GM23338 (cell line): ENCODE measurements around the gene RADIL. TPM values are rescaled to one million over a fixed set of nuclear protein-coding genes. Genes with fewer than 3 reads are reported as not detected.

ENCODE experiments used
- ATAC-seq: fragments of 200-7000 bp; cut with Tn5 transposase; 3 replicates; pipeline ENCODE4 v1.9.1; 2020
- DNase-seq: peaks from one replicate; pipeline ENCODE4 v3.0.0-alpha.2; 2015; ENCODE audit warnings: low spot score
- H2AFZ ChIP-seq: fragments of 200-600 bp; sonication (generic); 2 replicates; pipeline ENCODE4 v1.8.0; 2016; ENCODE audit warnings: antibody characterized with exemption, mild to moderate bottlenecking, moderate library complexity
- H3F3A ChIP-seq: fragments of 200-600 bp; sonication (generic); replicated peaks from 2 replicates; pipeline ENCODE4 v1.8.0; 2017; ENCODE audit warnings: antibody characterized with exemption, mixed run types, low read depth
- H3K27ac ChIP-seq: fragments of 200-600 bp; sonication (generic); 2 replicates; pipeline ENCODE4 v1.6.1; 2016; ENCODE audit warnings: low read depth
- H3K27me3 ChIP-seq: fragments of 200-600 bp; sonication (generic); 2 replicates; pipeline ENCODE4 v1.8.0; 2016; ENCODE audit warnings: mild to moderate bottlenecking, mixed run types, moderate library complexity; ENCODE audit not compliant: insufficient read depth
- H3K36me3 ChIP-seq: fragments of 200-600 bp; sonication (generic); 2 replicates; pipeline ENCODE4 v1.8.0; 2016; ENCODE audit warnings: mild to moderate bottlenecking; ENCODE audit not compliant: insufficient read depth
- H3K4me1 ChIP-seq: fragments of 200-600 bp; sonication (generic); 2 replicates; pipeline ENCODE4 v1.8.0; 2016; ENCODE audit warnings: mild to moderate bottlenecking, moderate library complexity; ENCODE audit not compliant: insufficient read depth
- H3K4me2 ChIP-seq: fragments of 200-600 bp; sonication (generic); 2 replicates; pipeline ENCODE4 v1.7.1; 2017; ENCODE audit warnings: mixed run types
- H3K4me3 ChIP-seq: fragments of 200-600 bp; sonication (generic); 2 replicates; pipeline ENCODE4 v1.6.1; 2016; ENCODE audit warnings: mixed run types
- H3K79me2 ChIP-seq: fragments of 200-600 bp; sonication (generic); replicated peaks from 2 replicates; pipeline ENCODE4 v1.8.0; 2017; ENCODE audit warnings: mild to moderate bottlenecking; ENCODE audit not compliant: insufficient read depth
- H3K9me2 ChIP-seq: fragments of 200-600 bp; sonication (generic); 2 replicates; pipeline ENCODE4 v1.8.0; 2017; ENCODE audit not compliant: insufficient read depth
- H4K20me1 ChIP-seq: fragments of 200-600 bp; sonication (generic); replicated peaks from 2 replicates; pipeline ENCODE4 v1.8.0; 2017; ENCODE audit warnings: mild to moderate bottlenecking; ENCODE audit not compliant: insufficient read depth
- H3K27ac Mint-ChIP-seq: 2 replicates; pipeline ENCODE4 v1.8.0; 2020; ENCODE audit warnings: inconsistent platforms, mild to moderate bottlenecking, moderate library complexity, mixed read lengths
- H3K27me3 Mint-ChIP-seq: 3 replicates; pipeline ENCODE4 v1.8.0; 2022; ENCODE audit warnings: low read depth, mild to moderate bottlenecking, moderate library complexity, mixed read lengths, inconsistent platforms; ENCODE audit not compliant: insufficient read depth, poor library complexity
- H3K36me3 Mint-ChIP-seq: 3 replicates; pipeline ENCODE4 v1.8.0; 2021; ENCODE audit warnings: low read depth, mild to moderate bottlenecking, inconsistent platforms, moderate library complexity, mixed read lengths
- H3K4me1 Mint-ChIP-seq: 3 replicates; pipeline ENCODE4 v1.8.0; 2020; ENCODE audit warnings: mild to moderate bottlenecking, inconsistent platforms, mixed read lengths
- H3K4me3 Mint-ChIP-seq: 3 replicates; pipeline ENCODE4 v1.8.0; 2021; ENCODE audit warnings: moderate library complexity, mild to moderate bottlenecking, inconsistent platforms, mixed read lengths
- H3K9me3 Mint-ChIP-seq: 3 replicates; pipeline ENCODE4 v1.8.0; 2020; ENCODE audit warnings: moderate library complexity, mild to moderate bottlenecking, inconsistent platforms, mixed read lengths
- CREB1 ChIP-seq: fragments of 250-450 bp; sonication (Bioruptor Pico); IDR thresholded peaks from 2 replicates; pipeline ENCODE4 v1.5.0; 2020; ENCODE audit warnings: low read depth, mild to moderate bottlenecking, moderate library complexity
- EZH2 ChIP-seq: fragments of 200-600 bp; sonication (generic); IDR thresholded peaks from one replicate; pipeline ENCODE4 v1.8.0; 2017; ENCODE audit warnings: antibody characterized with exemption, mild to moderate bottlenecking, low read depth; ENCODE audit not compliant: unreplicated experiment
- EZH2phosphoT487 ChIP-seq: fragments of 200-600 bp; sonication (generic); IDR thresholded peaks from one replicate; pipeline ENCODE4 v1.8.1; 2018; ENCODE audit warnings: antibody characterized with exemption; ENCODE audit not compliant: unreplicated experiment
- JUNB ChIP-seq: IDR thresholded peaks from one replicate; pipeline ENCODE4 v1.6.1; 2016; ENCODE audit warnings: antibody characterized with exemption; ENCODE audit not compliant: unreplicated experiment
- NANOG ChIP-seq: IDR thresholded peaks from 2 replicates; pipeline ENCODE4 v1.6.1; 2016; ENCODE audit warnings: antibody characterized with exemption, borderline replicate concordance
- STAT1 ChIP-seq: IDR thresholded peaks from one replicate; pipeline ENCODE4 v1.6.1; 2016; ENCODE audit warnings: antibody characterized with exemption; ENCODE audit not compliant: unreplicated experiment
- ZNF114 ChIP-seq: fragments of 250-450 bp; sonication (Bioruptor Pico); IDR thresholded peaks from 2 replicates; pipeline ENCODE4 v1.5.0; 2020; ENCODE audit warnings: mild to moderate bottlenecking, moderate library complexity
- ZNF331 ChIP-seq: fragments of 250-450 bp; sonication (Bioruptor Pico); IDR thresholded peaks from 2 replicates; pipeline ENCODE4 v1.5.0; 2020; ENCODE audit warnings: low read depth, mild to moderate bottlenecking, moderate library complexity
- polyA plus RNA-seq: library from polyadenylated mRNA; unstranded; fragments of >200 nt; fragmentation: Nextera tagmentation; extraction: Ambion mirVana; gene quantifications from 2 replicates; pipeline ENCODE4 v1.2.1, GENCODE V29; 2016
- total RNA-seq: library from RNA; depleted of rRNA; stranded (reverse); fragments of >200 nt; shearing (Covaris generic); gene quantifications from 2 replicates; pipeline ENCODE4 v1.2.3, GENCODE V29; 2014
- TF ChIP-seq, protein P1 (sequence below): IDR thresholded peaks from one replicate; pipeline ENCODE4 v1.6.1; 2018; ENCODE audit warnings: antibody characterized with exemption; ENCODE audit not compliant: unreplicated experiment
- TF ChIP-seq, protein P2 (sequence below): fragments of 250-450 bp; sonication (Bioruptor Pico); IDR thresholded peaks from 2 replicates; pipeline ENCODE4 v1.5.0; 2020; ENCODE audit warnings: mild to moderate bottlenecking, moderate library complexity
- TF ChIP-seq, protein P3 (sequence below), 2 experiments: fragments of 200-600 bp in 1 of 2; sonication (generic) in 1 of 2; conservative IDR thresholded peaks; 2 replicates each; pipeline versions ENCODE4 v1.5.1 to v1.6.1; 2016 to 2017; ENCODE audit warnings: antibody characterized with exemption in 2 of 2, low read depth in 2 of 2, mild to moderate bottlenecking in 2 of 2, moderate library complexity in 1 of 2

The RADIL gene
- total and polyA plus RNA-seq, 2 experiments from 2014 or later, result 4.3 to 9.8 TPM

DNA sequence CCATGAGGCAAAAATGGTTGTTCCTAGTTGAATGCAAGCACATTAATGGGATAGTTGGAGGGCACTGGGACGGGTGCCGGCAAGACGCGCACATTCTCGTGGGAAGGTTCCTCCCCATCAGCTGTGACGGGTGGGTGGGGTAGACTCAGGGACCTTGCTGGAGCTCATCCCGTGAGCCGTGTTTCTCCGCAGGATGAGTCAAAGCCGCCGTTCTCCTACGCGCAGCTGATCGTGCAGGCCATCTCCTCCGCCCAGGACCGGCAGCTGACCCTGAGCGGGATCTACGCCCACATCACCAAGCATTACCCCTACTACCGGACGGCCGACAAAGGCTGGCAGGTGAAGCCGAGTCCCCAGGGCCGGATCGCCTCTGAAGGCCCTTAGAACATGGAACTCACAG is 128.5 kb downstream of the RADIL start (continued):
- TF ChIP-seq, protein P1, sequence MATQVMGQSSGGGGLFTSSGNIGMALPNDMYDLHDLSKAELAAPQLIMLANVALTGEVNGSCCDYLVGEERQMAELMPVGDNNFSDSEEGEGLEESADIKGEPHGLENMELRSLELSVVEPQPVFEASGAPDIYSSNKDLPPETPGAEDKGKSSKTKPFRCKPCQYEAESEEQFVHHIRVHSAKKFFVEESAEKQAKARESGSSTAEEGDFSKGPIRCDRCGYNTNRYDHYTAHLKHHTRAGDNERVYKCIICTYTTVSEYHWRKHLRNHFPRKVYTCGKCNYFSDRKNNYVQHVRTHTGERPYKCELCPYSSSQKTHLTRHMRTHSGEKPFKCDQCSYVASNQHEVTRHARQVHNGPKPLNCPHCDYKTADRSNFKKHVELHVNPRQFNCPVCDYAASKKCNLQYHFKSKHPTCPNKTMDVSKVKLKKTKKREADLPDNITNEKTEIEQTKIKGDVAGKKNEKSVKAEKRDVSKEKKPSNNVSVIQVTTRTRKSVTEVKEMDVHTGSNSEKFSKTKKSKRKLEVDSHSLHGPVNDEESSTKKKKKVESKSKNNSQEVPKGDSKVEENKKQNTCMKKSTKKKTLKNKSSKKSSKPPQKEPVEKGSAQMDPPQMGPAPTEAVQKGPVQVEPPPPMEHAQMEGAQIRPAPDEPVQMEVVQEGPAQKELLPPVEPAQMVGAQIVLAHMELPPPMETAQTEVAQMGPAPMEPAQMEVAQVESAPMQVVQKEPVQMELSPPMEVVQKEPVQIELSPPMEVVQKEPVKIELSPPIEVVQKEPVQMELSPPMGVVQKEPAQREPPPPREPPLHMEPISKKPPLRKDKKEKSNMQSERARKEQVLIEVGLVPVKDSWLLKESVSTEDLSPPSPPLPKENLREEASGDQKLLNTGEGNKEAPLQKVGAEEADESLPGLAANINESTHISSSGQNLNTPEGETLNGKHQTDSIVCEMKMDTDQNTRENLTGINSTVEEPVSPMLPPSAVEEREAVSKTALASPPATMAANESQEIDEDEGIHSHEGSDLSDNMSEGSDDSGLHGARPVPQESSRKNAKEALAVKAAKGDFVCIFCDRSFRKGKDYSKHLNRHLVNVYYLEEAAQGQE, result no peak
- TF ChIP-seq, protein P2, sequence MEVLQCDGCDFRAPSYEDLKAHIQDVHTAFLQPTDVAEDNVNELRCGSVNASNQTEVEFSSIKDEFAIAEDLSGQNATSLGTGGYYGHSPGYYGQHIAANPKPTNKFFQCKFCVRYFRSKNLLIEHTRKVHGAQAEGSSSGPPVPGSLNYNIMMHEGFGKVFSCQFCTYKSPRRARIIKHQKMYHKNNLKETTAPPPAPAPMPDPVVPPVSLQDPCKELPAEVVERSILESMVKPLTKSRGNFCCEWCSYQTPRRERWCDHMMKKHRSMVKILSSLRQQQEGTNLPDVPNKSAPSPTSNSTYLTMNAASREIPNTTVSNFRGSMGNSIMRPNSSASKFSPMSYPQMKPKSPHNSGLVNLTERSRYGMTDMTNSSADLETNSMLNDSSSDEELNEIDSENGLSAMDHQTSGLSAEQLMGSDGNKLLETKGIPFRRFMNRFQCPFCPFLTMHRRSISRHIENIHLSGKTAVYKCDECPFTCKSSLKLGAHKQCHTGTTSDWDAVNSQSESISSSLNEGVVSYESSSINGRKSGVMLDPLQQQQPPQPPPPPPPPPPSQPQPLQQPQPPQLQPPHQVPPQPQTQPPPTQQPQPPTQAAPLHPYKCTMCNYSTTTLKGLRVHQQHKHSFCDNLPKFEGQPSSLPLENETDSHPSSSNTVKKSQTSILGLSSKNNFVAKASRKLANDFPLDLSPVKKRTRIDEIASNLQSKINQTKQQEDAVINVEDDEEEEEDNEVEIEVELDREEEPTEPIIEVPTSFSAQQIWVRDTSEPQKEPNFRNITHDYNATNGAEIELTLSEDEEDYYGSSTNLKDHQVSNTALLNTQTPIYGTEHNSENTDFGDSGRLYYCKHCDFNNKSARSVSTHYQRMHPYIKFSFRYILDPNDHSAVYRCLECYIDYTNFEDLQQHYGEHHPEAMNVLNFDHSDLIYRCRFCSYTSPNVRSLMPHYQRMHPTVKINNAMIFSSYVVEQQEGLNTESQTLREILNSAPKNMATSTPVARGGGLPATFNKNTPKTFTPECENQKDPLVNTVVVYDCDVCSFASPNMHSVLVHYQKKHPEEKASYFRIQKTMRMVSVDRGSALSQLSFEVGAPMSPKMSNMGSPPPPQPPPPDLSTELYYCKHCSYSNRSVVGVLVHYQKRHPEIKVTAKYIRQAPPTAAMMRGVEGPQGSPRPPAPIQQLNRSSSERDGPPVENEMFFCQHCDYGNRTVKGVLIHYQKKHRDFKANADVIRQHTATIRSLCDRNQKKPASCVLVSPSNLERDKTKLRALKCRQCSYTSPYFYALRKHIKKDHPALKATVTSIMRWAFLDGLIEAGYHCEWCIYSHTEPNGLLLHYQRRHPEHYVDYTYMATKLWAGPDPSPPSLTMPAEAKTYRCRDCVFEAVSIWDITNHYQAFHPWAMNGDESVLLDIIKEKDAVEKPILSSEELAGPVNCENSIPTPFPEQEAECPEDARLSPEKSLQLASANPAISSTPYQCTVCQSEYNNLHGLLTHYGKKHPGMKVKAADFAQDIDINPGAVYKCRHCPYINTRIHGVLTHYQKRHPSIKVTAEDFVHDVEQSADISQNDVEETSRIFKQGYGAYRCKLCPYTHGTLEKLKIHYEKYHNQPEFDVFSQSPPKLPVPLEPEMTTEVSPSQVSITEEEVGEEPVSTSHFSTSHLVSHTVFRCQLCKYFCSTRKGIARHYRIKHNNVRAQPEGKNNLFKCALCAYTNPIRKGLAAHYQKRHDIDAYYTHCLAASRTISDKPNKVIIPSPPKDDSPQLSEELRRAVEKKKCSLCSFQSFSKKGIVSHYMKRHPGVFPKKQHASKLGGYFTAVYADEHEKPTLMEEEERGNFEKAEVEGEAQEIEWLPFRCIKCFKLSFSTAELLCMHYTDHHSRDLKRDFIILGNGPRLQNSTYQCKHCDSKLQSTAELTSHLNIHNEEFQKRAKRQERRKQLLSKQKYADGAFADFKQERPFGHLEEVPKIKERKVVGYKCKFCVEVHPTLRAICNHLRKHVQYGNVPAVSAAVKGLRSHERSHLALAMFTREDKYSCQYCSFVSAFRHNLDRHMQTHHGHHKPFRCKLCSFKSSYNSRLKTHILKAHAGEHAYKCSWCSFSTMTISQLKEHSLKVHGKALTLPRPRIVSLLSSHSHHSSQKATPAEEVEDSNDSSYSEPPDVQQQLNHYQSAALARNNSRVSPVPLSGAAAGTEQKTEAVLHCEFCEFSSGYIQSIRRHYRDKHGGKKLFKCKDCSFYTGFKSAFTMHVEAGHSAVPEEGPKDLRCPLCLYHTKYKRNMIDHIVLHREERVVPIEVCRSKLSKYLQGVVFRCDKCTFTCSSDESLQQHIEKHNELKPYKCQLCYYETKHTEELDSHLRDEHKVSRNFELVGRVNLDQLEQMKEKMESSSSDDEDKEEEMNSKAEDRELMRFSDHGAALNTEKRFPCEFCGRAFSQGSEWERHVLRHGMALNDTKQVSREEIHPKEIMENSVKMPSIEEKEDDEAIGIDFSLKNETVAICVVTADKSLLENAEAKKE, result no peak

DNA sequence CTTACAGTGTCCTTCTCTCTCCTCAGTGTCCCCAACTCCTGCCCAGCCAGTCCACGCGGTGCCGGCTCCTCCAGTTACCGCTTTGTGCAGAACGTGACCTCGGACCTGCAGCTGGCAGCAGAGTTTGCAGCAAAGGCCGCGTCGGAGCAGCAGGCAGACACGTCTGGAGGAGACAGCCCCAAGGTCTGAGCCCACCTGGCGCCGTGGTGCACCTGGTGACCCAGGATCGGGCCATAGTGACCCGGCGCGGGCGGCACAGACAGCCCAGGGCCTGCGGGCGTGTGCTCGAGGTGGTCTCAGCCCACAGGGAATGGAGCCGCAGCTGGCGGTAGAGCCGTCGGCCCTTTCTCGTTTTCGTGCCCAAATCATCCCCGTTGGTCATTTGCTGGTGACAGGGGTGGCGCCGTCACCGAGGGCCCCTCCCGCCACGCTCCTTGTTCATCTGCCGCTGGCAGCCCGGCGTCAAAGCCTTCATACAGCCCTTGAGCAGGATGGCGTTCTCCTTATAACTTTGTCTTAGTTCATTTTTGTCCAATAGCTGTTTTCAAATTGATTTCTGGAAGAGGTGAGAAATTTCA is 129.0 kb downstream of the RADIL start:
- no peaks in the 10 kb centered on the region for H3K27me3 Mint-ChIP-seq
- no peak for ATAC-seq
- TF ChIP-seq EZH2phosphoT487 (no peak), JUNB (no peak), NANOG (no peak), CREB1 (CRISPR knock-in tag) (no peak), ZNF331 (CRISPR knock-in tag) (no peak), EZH2 (no peak), ZNF114 (no peak), STAT1 (no peak)
- TF ChIP-seq, protein P3, sequence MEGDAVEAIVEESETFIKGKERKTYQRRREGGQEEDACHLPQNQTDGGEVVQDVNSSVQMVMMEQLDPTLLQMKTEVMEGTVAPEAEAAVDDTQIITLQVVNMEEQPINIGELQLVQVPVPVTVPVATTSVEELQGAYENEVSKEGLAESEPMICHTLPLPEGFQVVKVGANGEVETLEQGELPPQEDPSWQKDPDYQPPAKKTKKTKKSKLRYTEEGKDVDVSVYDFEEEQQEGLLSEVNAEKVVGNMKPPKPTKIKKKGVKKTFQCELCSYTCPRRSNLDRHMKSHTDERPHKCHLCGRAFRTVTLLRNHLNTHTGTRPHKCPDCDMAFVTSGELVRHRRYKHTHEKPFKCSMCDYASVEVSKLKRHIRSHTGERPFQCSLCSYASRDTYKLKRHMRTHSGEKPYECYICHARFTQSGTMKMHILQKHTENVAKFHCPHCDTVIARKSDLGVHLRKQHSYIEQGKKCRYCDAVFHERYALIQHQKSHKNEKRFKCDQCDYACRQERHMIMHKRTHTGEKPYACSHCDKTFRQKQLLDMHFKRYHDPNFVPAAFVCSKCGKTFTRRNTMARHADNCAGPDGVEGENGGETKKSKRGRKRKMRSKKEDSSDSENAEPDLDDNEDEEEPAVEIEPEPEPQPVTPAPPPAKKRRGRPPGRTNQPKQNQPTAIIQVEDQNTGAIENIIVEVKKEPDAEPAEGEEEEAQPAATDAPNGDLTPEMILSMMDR (conservative IDR thresholded peaks at IDR 0.05; ENCODE audit: low read depth in 2 of 2), result no peak

More for the DNA sequence above, 129.0 kb downstream of the RADIL start:
- Histone ChIP-seq H3K4me1 (no peaks in the 10 kb centered on the region), H4K20me1 (peaks cover 8% of the 10 kb centered on the region; the same call in 1 of the 2 replicates), H3F3A (no peaks in the 10 kb centered on the region), H3K79me2 (0 out of 2 replicates have a peak, but pooled peaks cover 2% of the 10 kb centered on the region), H3K27ac (no peak overlapping the region), H2AFZ (no peak overlapping the region), H3K4me2 (no peak overlapping the region), H3K36me3 (no peaks in the 10 kb centered on the region), H3K4me3 (no peak overlapping the region), H3K9me2 (no peaks in the 10 kb centered on the region), H3K27me3 (no peaks in the 10 kb centered on the region)
- H3K4me1 Mint-ChIP-seq, result no peaks in the 10 kb centered on the region
- H3K27ac Mint-ChIP-seq, result no peak overlapping the region
- H3K9me3 Mint-ChIP-seq, result no peaks in the 10 kb centered on the region
- no peak overlapping the region for H3K4me3 Mint-ChIP-seq
- H3K36me3 Mint-ChIP-seq, result peaks cover 8% of the 10 kb centered on the region
- DNase-seq, result no peak
